HG03196 (cell line): Measurements from ENCODE around the gene ICA1L.
"Not testable (repeated sequence)": the region's sequence is repeated elsewhere in the genome, so short reads cannot be mapped to it uniquely, and the experiment has no call there.

ENCODE experiments used
- ATAC-seq: cut with Tn5 transposase; IDR thresholded peaks from one replicate; pipeline ENCODE4 v1.9.1; 2021; ENCODE audit not compliant: unreplicated experiment

ICA1L gene

GRCh38 chr2:202847693-202848524 is 23.7 kb downstream of the ICA1L start:
- no peak for ATAC-seq

- ATAC-seq: no peak
Measured at GRCh38 chr2:202844656-202845055, 26.9 kb downstream of the ICA1L start.

- ATAC-seq: no peak
Measured at GRCh38 chr2:202842690-202843089, 28.9 kb downstream of the ICA1L start.

GRCh38 chr2:202841090-202841867 is 30.3 kb downstream of the ICA1L start:
- no peak for ATAC-seq

GRCh38 chr2:202831242-202832220 is 40.0 kb downstream of the ICA1L start:
- ATAC-seq: no peak

- no peak for ATAC-seq
Measured at GRCh38 chr2:202824901-202825300, 46.7 kb downstream of the ICA1L start.

GRCh38 chr2:202822411-202822810 is 49.2 kb downstream of the ICA1L start:
- ATAC-seq: no peak

GRCh38 chr2:202821206-202822160 is 50.1 kb downstream of the ICA1L start:
- ATAC-seq: no peak

GRCh38 chr2:202818321-202818720 is 53.2 kb downstream of the ICA1L start:
- ATAC-seq: no peak

GRCh38 chr2:202817771-202818170 is 53.8 kb downstream of the ICA1L start:
- no peak for ATAC-seq

- no peak for ATAC-seq
Measured at GRCh38 chr2:202815548-202816360, 55.8 kb downstream of the ICA1L start.

GRCh38 chr2:202814226-202814625 is 57.3 kb downstream of the ICA1L start:
- ATAC-seq: no peak

- no peak for ATAC-seq
Measured at GRCh38 chr2:202813387-202813786, 58.2 kb downstream of the ICA1L start.

- no peak for ATAC-seq
Measured at GRCh38 chr2:202808754-202809153, 62.8 kb downstream of the ICA1L start.

GRCh38 chr2:202807431-202808138 is 64.0 kb downstream of the ICA1L start:
- not testable (repeated sequence) for ATAC-seq

GRCh38 chr2:202805911-202806310 is 65.7 kb downstream of the ICA1L start:
- not testable (repeated sequence) for ATAC-seq

GRCh38 chr2:202797944-202798343 is 73.6 kb downstream of the ICA1L start:
- ATAC-seq: no peak

GRCh38 chr2:202790676-202791075 is 80.9 kb downstream of the ICA1L start:
- ATAC-seq: no peak
